Liver (tissue), 9 donors: ENCODE measurements around the gene EPB41L3. TPM values are rescaled to one million over a fixed set of nuclear protein-coding genes. Genes with fewer than 3 reads are reported as not detected.

Source experiments
- DNase-seq: peaks from one replicate; pipeline ENCODE4 v3.0.0-alpha.2; 2017; ENCODE audit warnings: low spot score
- H3K27ac ChIP-seq, 2 donors: one replicate each; pipeline ENCODE4 v1.7.0; 2013; ENCODE audit warnings: inconsistent platforms in 2 of 2, low read length in 2 of 2, control low read depth in 1 of 2, low read depth in 1 of 2, mild to moderate bottlenecking in 1 of 2
- H3K27me3 ChIP-seq, 4 donors: one replicate each; pipeline versions ENCODE4 v1.6.1 to v1.7.0; 2013; ENCODE audit warnings: low read length in 3 of 4, inconsistent platforms in 1 of 4, mild to moderate bottlenecking in 1 of 4, moderate library complexity in 1 of 4; ENCODE audit not compliant: control insufficient read depth in 4 of 4, insufficient read depth in 4 of 4
- H3K36me3 ChIP-seq, 4 donors: one replicate each; pipeline versions ENCODE4 v1.6.1 to v1.7.0; 2013; ENCODE audit warnings: low read length in 3 of 4, mild to moderate bottlenecking in 3 of 4, low read depth in 1 of 4, moderate library complexity in 1 of 4; ENCODE audit not compliant: control insufficient read depth in 4 of 4, insufficient read depth in 3 of 4
- H3K4me1 ChIP-seq, 4 donors: one replicate each; pipeline versions ENCODE4 v1.6.1 to v1.7.0; 2013; ENCODE audit warnings: low read length in 3 of 4, mild to moderate bottlenecking in 3 of 4, moderate library complexity in 1 of 4; ENCODE audit not compliant: control insufficient read depth in 4 of 4, insufficient read depth in 4 of 4
- H3K4me3 ChIP-seq, 3 donors: one replicate each; pipeline versions ENCODE4 v1.6.1 to v1.7.0; 2013; ENCODE audit warnings: low read length in 3 of 3, control low read depth in 1 of 3, low read depth in 1 of 3, mild to moderate bottlenecking in 1 of 3
- H3K9ac ChIP-seq, 2 donors: one replicate each; pipeline ENCODE4 v1.7.0; 2013; ENCODE audit warnings: low read length in 2 of 2, mild to moderate bottlenecking in 2 of 2, moderate library complexity in 2 of 2, control low read depth in 1 of 2, low read depth in 1 of 2
- H3K9me3 ChIP-seq, 4 donors: one replicate each; pipeline versions ENCODE4 v1.6.1 to v1.7.0; 2013; ENCODE audit warnings: low read length in 3 of 4; ENCODE audit not compliant: control insufficient read depth in 4 of 4
- ATF3 ChIP-seq: IDR thresholded peaks from 2 replicates; pipeline ENCODE4 v1.6.1; 2016; ENCODE audit warnings: antibody characterized with exemption
- CTCF ChIP-seq: fragments of 150-350 bp; IDR thresholded peaks from 2 replicates; pipeline ENCODE4 v1.5.1; 2017; ENCODE audit warnings: improper control_type of control experiment, low read depth, low read length; ENCODE audit not compliant: missing input control
- EGR1 ChIP-seq, 2 donors: IDR thresholded peaks; 2 replicates each; pipeline ENCODE4 v1.6.1; 2016 to 2018; ENCODE audit warnings: antibody characterized with exemption in 2 of 2, low read depth in 2 of 2
- FOXA1 ChIP-seq: IDR thresholded peaks from 2 replicates; pipeline ENCODE4 v1.6.1; 2016; ENCODE audit warnings: antibody characterized with exemption
- FOXA2 ChIP-seq: IDR thresholded peaks from 2 replicates; pipeline ENCODE4 v1.6.1; 2016; ENCODE audit warnings: antibody characterized with exemption
- GABPA ChIP-seq, 2 donors: IDR thresholded peaks in 1 of 2; conservative IDR thresholded peaks in 1 of 2; 2 replicates each; pipeline ENCODE4 v1.6.1; 2016; ENCODE audit warnings: antibody characterized with exemption in 2 of 2, mild to moderate bottlenecking in 1 of 2, moderate library complexity in 1 of 2
- HNF4A ChIP-seq, 2 donors: conservative IDR thresholded peaks; 2 replicates each; pipeline ENCODE4 v1.6.1; 2016; ENCODE audit warnings: antibody characterized with exemption in 2 of 2, mild to moderate bottlenecking in 2 of 2
- JUND ChIP-seq, 2 donors: IDR thresholded peaks; 2 replicates each; pipeline ENCODE4 v1.6.1; 2016; ENCODE audit warnings: antibody characterized with exemption in 2 of 2
- MAX ChIP-seq: IDR thresholded peaks from 2 replicates; pipeline ENCODE4 v1.6.1; 2016; ENCODE audit warnings: antibody characterized with exemption
- NR2F2 ChIP-seq: IDR thresholded peaks from 2 replicates; pipeline ENCODE4 v1.6.1; 2016; ENCODE audit warnings: antibody characterized with exemption
- RAD21 ChIP-seq, 2 donors: IDR thresholded peaks; 2 replicates each; pipeline ENCODE4 v1.6.1; 2016; ENCODE audit warnings: antibody characterized with exemption in 2 of 2, mild to moderate bottlenecking in 2 of 2
- REST ChIP-seq: IDR thresholded peaks from 2 replicates; pipeline ENCODE4 v1.6.1; 2016; ENCODE audit warnings: antibody characterized with exemption, mild to moderate bottlenecking
- SP1 ChIP-seq: IDR thresholded peaks from 2 replicates; pipeline ENCODE4 v1.6.1; 2018; ENCODE audit warnings: antibody characterized with exemption, mild to moderate bottlenecking
- whole genome bisulfite sequencing: extraction: QIAGEN DNeasy Blood & Tissue Kit; methylation state at CpG from one replicate; pipeline ENCODE4 v1.1.7; 2013; 5-methylcytosine and 5-hydroxymethylcytosine counted together
- polyA plus RNA-seq, 2 donors: library from polyadenylated mRNA; stranded (reverse) in 1 of 2; unstranded in 1 of 2; fragments of 200-250 nt in 1 of 2; fragments of >200 nt in 1 of 2; fragmentation: Nextera tagmentation in 1 of 2; extraction: Ambion mirVana in 1 of 2; gene quantifications; one replicate each; pipeline versions ENCODE4 v1.2.1 to v1.2.3, GENCODE V29; 2013 to 2015
- total RNA-seq, 2 donors: library from RNA; depleted of rRNA; stranded (reverse); fragments of >200 nt; gene quantifications; one replicate each; pipeline ENCODE4 v1.2.3, GENCODE V29; 2014
- donor health status: healthy.
- donor health status: healthy.
- donor health status: healthy.
- donor health status: healthy.
- donor health status: healthy.

Gene EPB41L3
- total and polyA plus RNA-seq, 4 donors = 1.4 to 14.5 (median 5.1) TPM

GRCh38 chr18:5506174-5506573, 37.6 kb downstream of the EPB41L3 start:
- 91% methylated on average over 8 of the region's 8 CpGs for WGBS
- Histone ChIP-seq H3K9me3 (no peaks in the 10 kb centered on the region), H3K9ac (no peak overlapping the region), H3K36me3 (no peaks in the 10 kb centered on the region), H3K4me1 (no peaks in the 10 kb centered on the region), H3K4me3 (no peak overlapping the region), H3K27ac (no peak overlapping the region), H3K27me3 (peaks cover 0 to 3% (median 0%) of the 10 kb centered on the region in 4 donors)
- no peak for TF ChIP-seq ATF3
- DNase-seq = no peak

GRCh38 chr18:5503740-5504139, 40.1 kb downstream of the EPB41L3 start:
- Histone ChIP-seq H3K9me3 (no peaks in the 10 kb centered on the region), H3K4me1 (no peaks in the 10 kb centered on the region), H3K27ac (no peak overlapping the region), H3K9ac (no peak overlapping the region), H3K4me3 (no peak overlapping the region), H3K36me3 (no peaks in the 10 kb centered on the region), H3K27me3 (peaks cover 0 to 3% (median 0%) of the 10 kb centered on the region in 4 donors)
- DNase-seq = no peak
- no peak for TF ChIP-seq JUND (IDR thresholded peaks at IDR 0.05)

GRCh38 chr18:5500158-5500939, 43.4 kb downstream of the EPB41L3 start:
- H3K27me3 ChIP-seq = peaks cover 0 to 3% (median 0%) of the 10 kb centered on the region in 4 donors
- no peaks in the 10 kb centered on the region for H3K9me3 ChIP-seq
- no peaks in the 10 kb centered on the region for H3K36me3 ChIP-seq
- no peaks in the 10 kb centered on the region for H3K4me1 ChIP-seq
- H3K9ac ChIP-seq = no peak overlapping the region
- TF ChIP-seq CTCF = no peak
- TF ChIP-seq SP1 = no peak
- no peak for TF ChIP-seq EGR1 (IDR thresholded peaks at IDR 0.05; ENCODE audit: low read depth in 2 of 2)
- TF ChIP-seq NR2F2 = no peak
- H3K27ac ChIP-seq = no peak overlapping the region
- H3K4me3 ChIP-seq = no peak overlapping the region
- WGBS = 83% methylated on average over 7 of the region's 7 CpGs
- no peak for DNase-seq

GRCh38 chr18:5498452-5498851, 45.3 kb downstream of the EPB41L3 start:
- no peaks in the 10 kb centered on the region for H3K9me3 ChIP-seq
- H3K27ac ChIP-seq = no peak overlapping the region
- H3K9ac ChIP-seq = no peak overlapping the region
- H3K4me1 ChIP-seq = no peaks in the 10 kb centered on the region
- H3K4me3 ChIP-seq = no peak overlapping the region
- H3K27me3 ChIP-seq = peaks cover 0 to 3% (median 0%) of the 10 kb centered on the region in 4 donors
- no peak for DNase-seq
- WGBS = 92% methylated on average over 6 of the region's 6 CpGs
- no peaks in the 10 kb centered on the region for H3K36me3 ChIP-seq
- TF ChIP-seq RAD21 (IDR thresholded peaks at IDR 0.05) = no peak
- no peak for TF ChIP-seq SP1
- no peak for TF ChIP-seq HNF4A (conservative IDR thresholded peaks at IDR 0.05)
- no peak for TF ChIP-seq FOXA1
- no peak for TF ChIP-seq GABPA (IDR thresholded peaks at IDR 0.05 in 1 of 2, conservative IDR thresholded peaks at IDR 0.05 in 1 of 2)
- TF ChIP-seq REST = no peak
- no peak for TF ChIP-seq MAX
- no peak for TF ChIP-seq CTCF
- TF ChIP-seq FOXA2 = no peak
